Gastroesophageal sphincter (tissue), 3 donors: ENCODE measurements around the gene TAF11L3.

Source experiments
- CTCF ChIP-seq, 4 experiments: fragments of 200-600 bp in 2 of 4; fragments of 450-650 bp in 2 of 4; sonication (generic) in 1 of 4; IDR thresholded peaks; one replicate each; pipeline ENCODE4 v1.5.1; 2017 to 2019; ENCODE audit warnings: antibody characterized with exemption in 4 of 4, mild to moderate bottlenecking in 2 of 4, moderate library complexity in 2 of 4
- POLR2A ChIP-seq, 2 donors: fragments of 450-650 bp; IDR thresholded peaks; one replicate each; pipeline ENCODE4 v1.6.1; 2017; ENCODE audit warnings: antibody characterized with exemption in 2 of 2, mild to moderate bottlenecking in 2 of 2, moderate library complexity in 1 of 2

GRCh38 chr5:17481378-17481777, 36.8 kb upstream of the TAF11L3 start:
- TF ChIP-seq CTCF (IDR thresholded peaks at IDR 0.05): no peak
- no peak for TF ChIP-seq POLR2A (IDR thresholded peaks at IDR 0.05)
